Measurements from ENCODE around the gene LIPJ.

LIPJ gene

GRCh38 chr10:88586462-88586861 lies at the start of gene LIPJ:
TSS of gene LIPJ (plus strand) at chr10:88586762. CDS start at chr10:88590688, 3,926 bp downstream.
- in situ Hi-C loops (cut with MboI; ENCODE audit: low sequenced_read_pairs) = no loop called here

GRCh38 chr10:88537322-88537721 lies 49.2 kb upstream of the LIPJ start:
- in situ Hi-C loops (cut with MboI; ENCODE audit: low sequenced_read_pairs) = no loop called here

- in situ Hi-C loops (cut with MboI; ENCODE audit: low sequenced_read_pairs) = no loop called here
Measured at GRCh38 chr10:88538048-88538447, 48.5 kb upstream of the LIPJ start.

GRCh38 chr10:88540351-88540750 lies 46.2 kb upstream of the LIPJ start:
- in situ Hi-C loops (cut with MboI; ENCODE audit: low sequenced_read_pairs) = no loop called here

GRCh38 chr10:88541116-88541626 lies 45.4 kb upstream of the LIPJ start:
- in situ Hi-C loops (cut with MboI; ENCODE audit: low sequenced_read_pairs) = no loop called here

GRCh38 chr10:88542522-88542921 lies 44.0 kb upstream of the LIPJ start:
- in situ Hi-C loops (cut with MboI; ENCODE audit: low sequenced_read_pairs) = no loop called here

- in situ Hi-C loops (cut with MboI; ENCODE audit: low sequenced_read_pairs) = no loop called here
Measured at GRCh38 chr10:88544140-88544870, 42.3 kb upstream of the LIPJ start.

- in situ Hi-C loops (cut with MboI; ENCODE audit: low sequenced_read_pairs) = no loop called here
Measured at GRCh38 chr10:88545359-88545758, 41.2 kb upstream of the LIPJ start.

GRCh38 chr10:88546497-88546896 lies 40.1 kb upstream of the LIPJ start:
- in situ Hi-C loops (cut with MboI; ENCODE audit: low sequenced_read_pairs) = no loop called here

- in situ Hi-C loops (cut with MboI; ENCODE audit: low sequenced_read_pairs) = loop anchor here (25.0 kb wide), 1 partner anchor 689 kb away; the partner anchor contains the start of genes KLLN and PTEN
Measured at GRCh38 chr10:88551246-88551645, 35.3 kb upstream of the LIPJ start.

- in situ Hi-C loops (cut with MboI; ENCODE audit: low sequenced_read_pairs) = loop anchor here (25.0 kb wide), 1 partner anchor 691 kb away; the partner anchor contains the start of genes KLLN and PTEN
Measured at GRCh38 chr10:88553116-88553752, 33.3 kb upstream of the LIPJ start.

GRCh38 chr10:88555190-88555908 lies 31.2 kb upstream of the LIPJ start:
- in situ Hi-C loops (cut with MboI; ENCODE audit: low sequenced_read_pairs) = loop anchor here (25.0 kb wide), 1 partner anchor 693 kb away; the partner anchor contains the start of genes KLLN and PTEN

- in situ Hi-C loops (cut with MboI; ENCODE audit: low sequenced_read_pairs) = loop anchor here (25.0 kb wide), 1 partner anchor 695 kb away; the partner anchor contains the start of genes KLLN and PTEN
Measured at GRCh38 chr10:88557256-88557655, 29.3 kb upstream of the LIPJ start.

GRCh38 chr10:88557658-88558057 lies 28.9 kb upstream of the LIPJ start:
- in situ Hi-C loops (cut with MboI; ENCODE audit: low sequenced_read_pairs) = loop anchor here (25.0 kb wide), 1 partner anchor 695 kb away; the partner anchor contains the start of genes KLLN and PTEN

GRCh38 chr10:88562152-88562551 lies 24.4 kb upstream of the LIPJ start:
- in situ Hi-C loops (cut with MboI; ENCODE audit: low sequenced_read_pairs) = loop anchor here (25.0 kb wide), 1 partner anchor 700 kb away; the partner anchor contains the start of genes KLLN and PTEN

GRCh38 chr10:88565072-88565471 lies 21.5 kb upstream of the LIPJ start:
- in situ Hi-C loops (cut with MboI; ENCODE audit: low sequenced_read_pairs) = loop anchor here (25.0 kb wide), 1 partner anchor 703 kb away; the partner anchor contains the start of genes KLLN and PTEN

- in situ Hi-C loops (cut with MboI; ENCODE audit: low sequenced_read_pairs) = no loop called here
Measured at GRCh38 chr10:88582411-88582805, 4.2 kb upstream of the LIPJ start.

- in situ Hi-C loops (cut with MboI; ENCODE audit: low sequenced_read_pairs) = no loop called here
Measured at GRCh38 chr10:88582806-88583583, 3.6 kb upstream of the LIPJ start, which contains the start of gene RNLS. TSS of gene RNLS (minus strand) at chr10:88583318.

- in situ Hi-C loops (cut with MboI; ENCODE audit: low sequenced_read_pairs) = no loop called here
Measured at GRCh38 chr10:88583584-88583957, 3.0 kb upstream of the LIPJ start.

GRCh38 chr10:88592381-88592780 lies 5.8 kb downstream of the LIPJ start:
- in situ Hi-C loops (cut with MboI; ENCODE audit: low sequenced_read_pairs) = no loop called here

Data from HL-60/S4 treated with phorbol 12-myristate 13-acetate at 8.2 ng/mL for 4 days and 3 days (cell line).